OCI-LY7 (cell line): ENCODE results near the gene HSD17B2. TPM values are rescaled to one million over a fixed set of nuclear protein-coding genes. Genes with fewer than 3 reads are reported as not detected.

ENCODE experiments used
- BruUV-seq: library from RNA; stranded (reverse); fragments of 400-500 nt; replicated peaks from 2 replicates; lab custom pipeline; 2021; lab: Mats Ljungman, UMichigan
- CTCF ChIA-PET: fragments of 300-600 bp; sonication (Branson Sonifier 250); formaldehyde crosslinking; loops from one replicate; lab custom pipeline; 2022; ENCODE audit warnings: antibody characterized with exemption; ENCODE audit not compliant: unreplicated experiment; lab: Charles Lee
- POLR2A ChIA-PET: fragments of 300-600 bp; sonication (Branson Sonifier 250); formaldehyde crosslinking; loops from one replicate; lab custom pipeline; 2022; ENCODE audit warnings: antibody characterized with exemption; lab: Charles Lee
- DNase-seq: peaks from one replicate; pipeline ENCODE4 v3.0.0-alpha.2; 2015; ENCODE audit warnings: low spot score
- H2AFZ ChIP-seq: fragments of 200-600 bp; sonication (generic), shearing (Covaris generic); 2 replicates; pipeline ENCODE4 v1.6.1; 2014; ENCODE audit warnings: mild to moderate bottlenecking, antibody characterized with exemption, low read length, moderate library complexity
- H3K27ac ChIP-seq: fragments of 200-600 bp; sonication (generic); 2 replicates; pipeline ENCODE4 v1.5.1; 2014; ENCODE audit warnings: mixed run types, low read depth, mild to moderate bottlenecking, moderate library complexity, low read length, inconsistent platforms; ENCODE audit not compliant: poor library complexity, severe bottlenecking
- H3K36me3 ChIP-seq: fragments of 200-600 bp; sonication (generic); 2 replicates; pipeline ENCODE4 v1.6.1; 2014; ENCODE audit warnings: mild to moderate bottlenecking, antibody characterized with exemption, low read length, moderate library complexity, mixed read lengths; ENCODE audit not compliant: insufficient read depth
- H3K4me1 ChIP-seq: fragments of 200-600 bp; sonication (generic); 2 replicates; pipeline ENCODE4 v1.5.1; 2014; ENCODE audit warnings: mild to moderate bottlenecking, low read length; ENCODE audit not compliant: insufficient read depth, poor library complexity, severe bottlenecking
- H3K4me2 ChIP-seq: fragments of 200-600 bp; sonication (generic); 2 replicates; pipeline ENCODE4 v1.6.1; 2014; ENCODE audit warnings: mild to moderate bottlenecking, low read length
- H3K4me3 ChIP-seq: fragments of 200-600 bp; sonication (generic); 2 replicates; pipeline ENCODE4 v1.5.1; 2014; ENCODE audit warnings: mild to moderate bottlenecking, low read depth, low read length; ENCODE audit not compliant: poor library complexity, severe bottlenecking
- H3K79me2 ChIP-seq: fragments of 200-600 bp; sonication (generic); 2 replicates; pipeline ENCODE4 v1.6.1; 2016; ENCODE audit warnings: low read depth, mild to moderate bottlenecking, low read length, moderate library complexity, mixed read lengths; ENCODE audit not compliant: insufficient read depth
- H3K9me2 ChIP-seq: fragments of 200-600 bp; sonication (generic); 2 replicates; pipeline ENCODE4 v1.6.1; 2016; ENCODE audit warnings: mild to moderate bottlenecking, low read length, mixed read lengths; ENCODE audit not compliant: insufficient read depth
- H3K9me3 ChIP-seq: fragments of 200-600 bp; sonication (generic); 2 replicates; pipeline ENCODE4 v1.6.1; 2014; ENCODE audit warnings: mild to moderate bottlenecking, mixed run types, low read length, mixed read lengths
- H4K20me1 ChIP-seq: fragments of 200-600 bp; sonication (generic); 2 replicates; pipeline ENCODE4 v1.6.1; 2014; ENCODE audit warnings: mild to moderate bottlenecking, antibody characterized with exemption, low read length, moderate library complexity, mixed read lengths; ENCODE audit not compliant: insufficient read depth
- EZH2phosphoT487 ChIP-seq: fragments of 200-600 bp; sonication (generic); IDR thresholded peaks from 2 replicates; pipeline ENCODE4 v1.6.1; 2018; ENCODE audit warnings: low read depth, borderline replicate concordance, mild to moderate bottlenecking, mixed run types, antibody characterized with exemption, low read length, moderate library complexity, mixed read lengths
- intact Hi-C: fragments of 100-400 bp; cut with micrococcal nuclease; formaldehyde crosslinking; loops from one replicate; pipeline ENCODE4 v1.10.0; 2022; ENCODE audit not compliant: unreplicated experiment
- total RNA-seq, 2 experiments: library from RNA; depleted of rRNA in 1 of 2; stranded (reverse); fragments of >200 nt in 1 of 2; shearing (Covaris generic) in 1 of 2; gene quantifications; 2 replicates each; pipeline ENCODE4 v1.2.3, GENCODE V29; 2014 to 2022
- TF ChIP-seq, protein P1 (sequence below): fragments of 200-600 bp; sonication (generic); conservative IDR thresholded peaks from 2 replicates; pipeline ENCODE4 v1.5.1; 2014; ENCODE audit warnings: mild to moderate bottlenecking, antibody characterized with exemption, low read length, moderate library complexity, mixed read lengths

Gene HSD17B2
- total RNA-seq, 2 experiments from 2014 or later, result not detected

DNA sequence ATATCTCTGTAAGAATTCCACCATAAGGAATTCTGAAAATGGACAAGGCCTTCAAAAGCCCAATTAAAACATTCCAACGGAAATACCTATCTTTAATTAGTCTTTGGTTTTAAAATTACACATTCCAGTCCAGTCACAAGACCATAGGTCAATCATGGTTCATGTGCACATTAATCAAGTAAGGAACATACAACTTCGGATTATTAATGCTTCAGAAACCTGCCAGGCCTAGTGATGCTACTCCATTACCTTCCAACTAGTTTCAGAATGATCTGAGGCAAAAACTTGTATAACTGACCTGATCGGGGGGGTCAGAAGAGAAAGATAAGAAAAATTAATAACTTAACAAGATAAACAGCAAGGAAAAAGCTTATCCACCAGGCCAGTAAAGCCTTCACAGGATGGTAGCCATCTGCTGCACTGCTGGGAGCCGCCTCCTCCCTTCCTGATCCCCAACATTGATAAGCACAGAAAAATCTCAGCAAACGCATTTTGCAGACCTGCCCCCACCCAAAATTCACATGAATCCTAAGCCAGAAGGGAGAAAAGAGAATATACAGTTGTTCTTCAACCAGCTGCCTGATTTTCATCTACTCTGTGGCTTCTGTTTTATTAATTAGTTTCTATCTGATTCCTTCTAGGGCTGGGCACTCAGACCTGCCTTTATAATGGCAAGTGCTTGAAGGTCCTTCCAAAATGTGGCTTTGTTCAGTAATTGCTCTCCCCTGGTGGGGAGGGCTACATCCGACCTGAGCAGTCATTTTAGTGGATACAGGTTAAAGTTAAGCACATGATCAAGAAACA lies 29.8 kb upstream of the HSD17B2 start:
- no peak overlapping the region for H3K4me2 ChIP-seq
- no peaks in the 10 kb centered on the region for H3K9me2 ChIP-seq
- ChIA-PET CTCF (no interaction called here), POLR2A (no interaction called here)
- H3K79me2 ChIP-seq, result no peaks in the 10 kb centered on the region
- no TSS peak for BruUV-seq
- no peaks in the 10 kb centered on the region for H3K36me3 ChIP-seq
- H4K20me1 ChIP-seq, result no peaks in the 10 kb centered on the region
- no peak overlapping the region for H3K27ac ChIP-seq
- intact Hi-C loops, result no loop called here
- H3K9me3 ChIP-seq, result 0 out of 2 replicates have a peak, but pooled peaks cover 10% of the 10 kb centered on the region
- DNase-seq, result no peak
- TF ChIP-seq, protein P1, sequence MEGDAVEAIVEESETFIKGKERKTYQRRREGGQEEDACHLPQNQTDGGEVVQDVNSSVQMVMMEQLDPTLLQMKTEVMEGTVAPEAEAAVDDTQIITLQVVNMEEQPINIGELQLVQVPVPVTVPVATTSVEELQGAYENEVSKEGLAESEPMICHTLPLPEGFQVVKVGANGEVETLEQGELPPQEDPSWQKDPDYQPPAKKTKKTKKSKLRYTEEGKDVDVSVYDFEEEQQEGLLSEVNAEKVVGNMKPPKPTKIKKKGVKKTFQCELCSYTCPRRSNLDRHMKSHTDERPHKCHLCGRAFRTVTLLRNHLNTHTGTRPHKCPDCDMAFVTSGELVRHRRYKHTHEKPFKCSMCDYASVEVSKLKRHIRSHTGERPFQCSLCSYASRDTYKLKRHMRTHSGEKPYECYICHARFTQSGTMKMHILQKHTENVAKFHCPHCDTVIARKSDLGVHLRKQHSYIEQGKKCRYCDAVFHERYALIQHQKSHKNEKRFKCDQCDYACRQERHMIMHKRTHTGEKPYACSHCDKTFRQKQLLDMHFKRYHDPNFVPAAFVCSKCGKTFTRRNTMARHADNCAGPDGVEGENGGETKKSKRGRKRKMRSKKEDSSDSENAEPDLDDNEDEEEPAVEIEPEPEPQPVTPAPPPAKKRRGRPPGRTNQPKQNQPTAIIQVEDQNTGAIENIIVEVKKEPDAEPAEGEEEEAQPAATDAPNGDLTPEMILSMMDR, result no peak
- TF ChIP-seq EZH2phosphoT487, result no peak
- no peaks in the 10 kb centered on the region for H3K4me1 ChIP-seq
- no peak overlapping the region for H3K4me3 ChIP-seq
- H2AFZ ChIP-seq, result no peak overlapping the region

DNA sequence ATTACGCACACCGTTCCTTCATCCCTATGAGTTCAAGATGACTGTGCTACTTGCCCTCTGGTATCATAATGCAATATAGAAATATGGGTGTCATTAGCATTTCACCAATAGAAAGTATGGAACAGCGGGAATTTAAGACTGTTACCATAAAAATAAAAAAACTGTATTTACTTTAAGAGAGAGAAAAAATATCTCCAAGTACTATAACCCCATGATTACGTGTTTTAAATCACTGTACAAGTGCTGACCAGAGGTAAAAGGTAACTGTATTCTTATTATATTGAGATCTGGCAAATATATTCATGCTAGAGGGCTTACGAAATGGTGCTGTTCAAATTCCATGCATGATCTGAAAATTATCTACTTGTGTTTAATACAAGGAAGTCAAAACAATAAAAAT lies 29.0 kb upstream of the HSD17B2 start:
- Histone ChIP-seq H3K4me3 (no peak overlapping the region), H3K4me2 (no peak overlapping the region), H4K20me1 (no peaks in the 10 kb centered on the region), H3K9me3 (0 out of 2 replicates have a peak, but pooled peaks cover 10% of the 10 kb centered on the region), H3K9me2 (no peaks in the 10 kb centered on the region), H3K4me1 (no peaks in the 10 kb centered on the region), H3K36me3 (no peaks in the 10 kb centered on the region), H2AFZ (no peak overlapping the region), H3K27ac (no peak overlapping the region), H3K79me2 (no peaks in the 10 kb centered on the region)
- no TSS peak for BruUV-seq
- ChIA-PET POLR2A (no interaction called here), CTCF (no interaction called here)
- intact Hi-C loops, result no loop called here
- DNase-seq, result no peak
- TF ChIP-seq, protein P1, result no peak
- TF ChIP-seq EZH2phosphoT487, result no peak

DNA sequence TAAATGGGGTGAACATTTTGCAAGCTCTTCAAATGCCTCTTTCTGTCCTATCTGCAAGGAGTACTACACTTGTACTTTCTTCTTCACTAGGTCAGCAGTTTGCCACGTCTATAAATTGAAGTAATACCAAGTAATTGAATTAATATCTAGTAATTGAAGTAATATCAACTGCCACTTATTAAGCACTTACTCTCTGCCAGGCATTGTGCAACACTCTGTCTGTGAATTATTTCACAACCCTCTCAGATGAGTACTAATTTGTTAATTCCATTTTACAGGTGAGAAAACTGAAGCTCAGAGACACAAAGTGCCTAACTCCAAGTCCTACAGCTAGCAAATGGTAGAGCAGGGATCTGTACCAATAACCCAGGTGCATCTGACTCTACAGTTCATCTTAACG lies 27.9 kb upstream of the HSD17B2 start:
- no peaks in the 10 kb centered on the region for H3K79me2 ChIP-seq
- BruUV-seq, result no TSS peak
- H3K4me2 ChIP-seq, result no peak overlapping the region
- no peaks in the 10 kb centered on the region for H3K4me1 ChIP-seq
- no peaks in the 10 kb centered on the region for H3K9me2 ChIP-seq
- POLR2A ChIA-PET, result no interaction called here
- H3K4me3 ChIP-seq, result no peak overlapping the region
- no peak overlapping the region for H2AFZ ChIP-seq
- H3K9me3 ChIP-seq, result 0 out of 2 replicates have a peak, but pooled peaks cover 10% of the 10 kb centered on the region
- CTCF ChIA-PET, result no interaction called here
- no peak for DNase-seq
- H4K20me1 ChIP-seq, result no peaks in the 10 kb centered on the region
- no peaks in the 10 kb centered on the region for H3K36me3 ChIP-seq
- TF ChIP-seq, protein P1, result no peak
- TF ChIP-seq EZH2phosphoT487, result no peak
- intact Hi-C loops, result no loop called here
- no peak overlapping the region for H3K27ac ChIP-seq
